B cell (primary cell): Measurements from ENCODE around the gene LDLRAD3.

ENCODE experiments used
- CTCF ChIP-seq: fragments of 200-600 bp; IDR thresholded peaks from one replicate; pipeline ENCODE4 v1.8.0; 2022; ENCODE audit warnings: antibody characterized with exemption, mild to moderate bottlenecking
- EZH2 ChIP-seq: IDR thresholded peaks from 2 replicates; pipeline ENCODE4 v1.6.1; 2012; ENCODE audit warnings: borderline replicate concordance, low read depth, mild to moderate bottlenecking, moderate library complexity, low read length; ENCODE audit not compliant: insufficient read depth, poor library complexity, severe bottlenecking

- TF ChIP-seq CTCF (no peak), EZH2 (no peak)
Measured at GRCh38 chr11:36193721-36194120, 249.9 kb downstream of the LDLRAD3 start.
